GM08714 (cell line): Measurements from ENCODE around the gene RNF213.
"Not testable (repeated sequence)": the region's sequence is repeated elsewhere in the genome, so short reads cannot be mapped to it uniquely, and the experiment has no call there.

Experiments used
- H3K4me3 ChIP-seq: fragments of 200-500 bp; sonication (Bioruptor generic); 2 replicates; pipeline ENCODE4 v1.5.1; 2014; ENCODE audit warnings: mild to moderate bottlenecking, low read length, inconsistent platforms
- ZNF274 ChIP-seq: IDR thresholded peaks from 2 replicates; pipeline ENCODE4 v1.6.1; 2012; ENCODE audit warnings: mild to moderate bottlenecking, low read depth, low read length

The RNF213 gene

GRCh38 chr17:80242505-80242904 lies 18.1 kb upstream of the RNF213 start:
- no peak for TF ChIP-seq ZNF274
- no peak overlapping the region for H3K4me3 ChIP-seq

- no peak overlapping the region for H3K4me3 ChIP-seq
- no peak for TF ChIP-seq ZNF274
Observed at GRCh38 chr17:80243526-80244433, 16.9 kb upstream of the RNF213 start.

- not testable (repeated sequence) for H3K4me3 ChIP-seq
Observed at GRCh38 chr17:80244448-80244847, 16.2 kb upstream of the RNF213 start.

- TF ChIP-seq ZNF274: no peak
- no peak overlapping the region for H3K4me3 ChIP-seq
Observed at GRCh38 chr17:80244871-80245509, 15.7 kb upstream of the RNF213 start.

GRCh38 chr17:80245566-80246265 lies 14.9 kb upstream of the RNF213 start:
- no peak overlapping the region for H3K4me3 ChIP-seq
- no peak for TF ChIP-seq ZNF274

GRCh38 chr17:80246266-80246681 lies 14.4 kb upstream of the RNF213 start:
- TF ChIP-seq ZNF274: no peak
- H3K4me3 ChIP-seq: no peak overlapping the region

- TF ChIP-seq ZNF274: no peak
- H3K4me3 ChIP-seq: no peak overlapping the region
Observed at GRCh38 chr17:80246726-80247125, 13.9 kb upstream of the RNF213 start.

GRCh38 chr17:80247561-80247960 lies 13.1 kb upstream of the RNF213 start:
- TF ChIP-seq ZNF274: no peak
- no peak overlapping the region for H3K4me3 ChIP-seq

- TF ChIP-seq ZNF274: no peak
- H3K4me3 ChIP-seq: no peak overlapping the region
Observed at GRCh38 chr17:80248001-80248893, 12.4 kb upstream of the RNF213 start.

- H3K4me3 ChIP-seq: no peak overlapping the region
- no peak for TF ChIP-seq ZNF274
Observed at GRCh38 chr17:80248894-80249710, 11.6 kb upstream of the RNF213 start.

- TF ChIP-seq ZNF274: no peak
- H3K4me3 ChIP-seq: no peak overlapping the region
Observed at GRCh38 chr17:80251966-80252365, 8.7 kb upstream of the RNF213 start.

- H3K4me3 ChIP-seq: no peak overlapping the region
- no peak for TF ChIP-seq ZNF274
Observed at GRCh38 chr17:80252871-80253270, 7.8 kb upstream of the RNF213 start.
